Loucy (cell line): Measurements from ENCODE around the gene JARID2.
A peak's percentile ranks its signal among the peaks of the same experiment; 100 is the strongest.

Experiments used
- H2AFZ ChIP-seq: fragments of 200-600 bp; sonication (generic); 2 replicates; pipeline ENCODE4 v1.6.0; 2016; ENCODE audit warnings: antibody characterized with exemption, mild to moderate bottlenecking, low read length, moderate library complexity
- H3F3A ChIP-seq: fragments of 200-600 bp; 2 replicates; pipeline ENCODE4 v1.6.0; 2016; ENCODE audit warnings: antibody characterized with exemption, low read depth, mild to moderate bottlenecking
- H3K27me3 ChIP-seq: fragments of 200-600 bp; sonication (generic); 2 replicates; pipeline ENCODE4 v1.6.1; 2014; ENCODE audit warnings: low read length, mild to moderate bottlenecking; ENCODE audit not compliant: insufficient read depth, poor library complexity, severe bottlenecking
- H3K36me3 ChIP-seq: fragments of 200-600 bp; sonication (generic); 2 replicates; pipeline ENCODE4 v1.6.1; 2016; ENCODE audit warnings: low read length; ENCODE audit not compliant: insufficient read depth
- H3K4me1 ChIP-seq: fragments of 200-600 bp; sonication (generic); 2 replicates; pipeline ENCODE4 v1.5.1; 2014; ENCODE audit warnings: low read length, mild to moderate bottlenecking; ENCODE audit not compliant: insufficient read depth, poor library complexity, severe bottlenecking
- H3K4me2 ChIP-seq: fragments of 200-600 bp; sonication (generic); 2 replicates; pipeline ENCODE4 v1.6.0; 2014; ENCODE audit warnings: antibody characterized with exemption, low read length, low read depth, mild to moderate bottlenecking; ENCODE audit not compliant: poor library complexity, severe bottlenecking
- H3K4me3 ChIP-seq: fragments of 200-600 bp; sonication (generic); 2 replicates; pipeline ENCODE4 v1.5.1; 2014; ENCODE audit warnings: low read length, mild to moderate bottlenecking, mixed read lengths; ENCODE audit not compliant: poor library complexity, severe bottlenecking
- H3K79me2 ChIP-seq: fragments of 200-600 bp; sonication (generic); 2 replicates; pipeline ENCODE4 v1.6.1; 2014; ENCODE audit warnings: low read length; ENCODE audit not compliant: insufficient read depth
- H3K9ac ChIP-seq: fragments of 200-600 bp; sonication (generic); 2 replicates; pipeline ENCODE4 v1.6.0; 2014; ENCODE audit warnings: mild to moderate bottlenecking, low read depth, low read length, moderate library complexity; ENCODE audit not compliant: poor library complexity, severe bottlenecking
- H3K9me2 ChIP-seq: fragments of 200-600 bp; sonication (generic); replicated peaks from 2 replicates; pipeline ENCODE4 v1.6.1; 2016; ENCODE audit warnings: low read depth, low read length, mixed read lengths
- H3K9me3 ChIP-seq: fragments of 200-600 bp; sonication (generic); 2 replicates; pipeline ENCODE4 v1.6.1; 2014; ENCODE audit warnings: mild to moderate bottlenecking, antibody characterized with exemption, low read length, low read depth; ENCODE audit not compliant: insufficient read depth
- H4K20me1 ChIP-seq: fragments of 200-600 bp; sonication (generic); 2 replicates; pipeline ENCODE4 v1.6.0; 2014; ENCODE audit warnings: antibody characterized with exemption, low read length, mild to moderate bottlenecking; ENCODE audit not compliant: insufficient read depth, poor library complexity, severe bottlenecking
- EZH2phosphoT487 ChIP-seq: fragments of 200-600 bp; IDR thresholded peaks from 2 replicates; pipeline ENCODE4 v1.6.1; 2018; ENCODE audit warnings: antibody characterized with exemption, mild to moderate bottlenecking, moderate library complexity, borderline replicate concordance
- TF ChIP-seq, protein P1 (sequence below): fragments of 200-600 bp; sonication (generic); conservative IDR thresholded peaks from 2 replicates; pipeline ENCODE4 v1.5.1; 2014; ENCODE audit warnings: mild to moderate bottlenecking, antibody characterized with exemption, low read length

The JARID2 gene

DNA sequence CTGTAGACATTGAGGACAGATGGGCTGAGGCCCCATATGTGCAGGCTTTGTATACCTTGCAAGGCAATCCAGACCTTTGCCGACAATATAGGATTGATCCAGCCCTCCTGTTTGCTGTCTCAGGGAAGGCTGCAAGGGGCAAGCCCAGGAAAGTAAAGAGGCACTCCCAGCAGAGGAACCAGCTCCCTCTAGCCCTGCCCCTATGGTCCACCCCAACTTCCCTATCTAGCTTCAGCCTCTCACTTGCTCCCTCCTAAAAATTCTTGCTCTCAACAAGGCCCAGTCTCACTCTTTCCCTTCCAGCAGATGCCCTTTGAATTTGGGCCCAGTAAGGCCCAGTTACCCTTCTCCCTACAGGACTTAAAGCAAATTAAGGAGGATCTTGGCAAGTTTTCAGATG, 92.6 kb downstream of the JARID2 start:
- no peak overlapping the region for H3K9ac ChIP-seq
- H3K9me2 ChIP-seq, result no peaks in the 10 kb centered on the region
- H3K9me3 ChIP-seq, result no peaks in the 10 kb centered on the region
- peaks cover 31% of the 10 kb centered on the region for H3K4me1 ChIP-seq
- H3K36me3 ChIP-seq, result peaks cover 16% of the 10 kb centered on the region; the same call in 1 of the 2 replicates
- H2AFZ ChIP-seq, result no peak overlapping the region
- H3K4me2 ChIP-seq, result no peak overlapping the region
- H3F3A ChIP-seq, result no peaks in the 10 kb centered on the region; the same call in 1 of the 2 replicates
- peaks cover 97% of the 10 kb centered on the region for H4K20me1 ChIP-seq
- H3K27me3 ChIP-seq, result no peaks in the 10 kb centered on the region
- H3K79me2 ChIP-seq, result peaks cover 100% of the 10 kb centered on the region
- H3K4me3 ChIP-seq, result no peak overlapping the region
- TF ChIP-seq, protein P1, sequence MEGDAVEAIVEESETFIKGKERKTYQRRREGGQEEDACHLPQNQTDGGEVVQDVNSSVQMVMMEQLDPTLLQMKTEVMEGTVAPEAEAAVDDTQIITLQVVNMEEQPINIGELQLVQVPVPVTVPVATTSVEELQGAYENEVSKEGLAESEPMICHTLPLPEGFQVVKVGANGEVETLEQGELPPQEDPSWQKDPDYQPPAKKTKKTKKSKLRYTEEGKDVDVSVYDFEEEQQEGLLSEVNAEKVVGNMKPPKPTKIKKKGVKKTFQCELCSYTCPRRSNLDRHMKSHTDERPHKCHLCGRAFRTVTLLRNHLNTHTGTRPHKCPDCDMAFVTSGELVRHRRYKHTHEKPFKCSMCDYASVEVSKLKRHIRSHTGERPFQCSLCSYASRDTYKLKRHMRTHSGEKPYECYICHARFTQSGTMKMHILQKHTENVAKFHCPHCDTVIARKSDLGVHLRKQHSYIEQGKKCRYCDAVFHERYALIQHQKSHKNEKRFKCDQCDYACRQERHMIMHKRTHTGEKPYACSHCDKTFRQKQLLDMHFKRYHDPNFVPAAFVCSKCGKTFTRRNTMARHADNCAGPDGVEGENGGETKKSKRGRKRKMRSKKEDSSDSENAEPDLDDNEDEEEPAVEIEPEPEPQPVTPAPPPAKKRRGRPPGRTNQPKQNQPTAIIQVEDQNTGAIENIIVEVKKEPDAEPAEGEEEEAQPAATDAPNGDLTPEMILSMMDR, result no peak
- no peak for TF ChIP-seq EZH2phosphoT487

DNA sequence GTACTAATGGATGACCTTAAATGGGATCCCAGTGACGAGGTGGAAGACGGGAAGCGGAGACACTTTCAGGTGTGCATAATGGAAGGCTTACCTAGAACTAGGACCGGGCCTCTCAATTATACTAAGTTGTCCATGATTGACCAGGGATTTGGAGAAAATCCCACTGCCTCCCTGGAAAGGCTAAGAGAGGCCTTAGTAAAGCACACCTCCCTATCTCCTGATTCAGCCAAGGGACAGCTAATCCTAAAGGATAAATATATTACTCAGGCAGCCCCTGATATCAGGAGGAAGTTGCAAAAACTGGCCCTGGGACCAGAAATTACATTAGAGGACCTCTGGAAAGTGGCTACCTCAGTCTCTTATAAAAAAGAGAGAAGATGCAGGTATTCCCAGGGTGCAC, 93.2 kb downstream of the JARID2 start:
- no peaks in the 10 kb centered on the region for H3K27me3 ChIP-seq
- no peaks in the 10 kb centered on the region for H3K9me2 ChIP-seq
- H3K9me3 ChIP-seq, result no peaks in the 10 kb centered on the region
- peaks cover 34% of the 10 kb centered on the region for H3K4me1 ChIP-seq
- H4K20me1 ChIP-seq, result peaks cover 97% of the 10 kb centered on the region
- H3K4me2 ChIP-seq, result no peak overlapping the region
- H3K36me3 ChIP-seq, result peaks cover 10% of the 10 kb centered on the region; the same call in 1 of the 2 replicates
- no peak overlapping the region for H3K4me3 ChIP-seq
- peaks cover 100% of the 10 kb centered on the region for H3K79me2 ChIP-seq
- H3K9ac ChIP-seq, result no peak overlapping the region
- TF ChIP-seq EZH2phosphoT487, result no peak
- TF ChIP-seq, protein P1, result no peak
- no peaks in the 10 kb centered on the region; the same call in 1 of the 2 replicates for H3F3A ChIP-seq
- no peak overlapping the region for H2AFZ ChIP-seq

DNA sequence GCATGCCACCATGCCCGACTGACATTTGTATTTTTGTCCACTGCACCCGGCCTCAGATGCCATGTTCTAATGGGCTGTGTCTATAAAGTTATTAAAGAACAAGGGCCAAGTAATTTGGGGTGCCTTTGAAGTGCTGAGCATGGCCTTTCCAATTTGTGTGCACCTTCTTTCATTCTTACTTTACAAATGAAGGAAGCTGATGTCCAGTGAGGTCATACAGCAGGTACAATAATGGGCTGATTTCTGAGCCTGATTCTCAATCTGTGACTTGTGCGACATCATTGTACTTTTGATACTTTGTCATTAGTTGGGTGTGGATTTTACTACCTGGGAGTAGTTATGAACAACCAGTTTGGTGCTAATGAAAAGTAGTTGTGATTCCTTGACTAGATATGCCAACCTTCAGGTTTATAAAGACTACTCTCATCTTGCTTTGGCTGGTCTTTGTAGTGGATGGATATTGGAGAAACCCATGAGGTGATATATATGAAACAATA, 94.3 kb downstream of the JARID2 start:
- Histone ChIP-seq H3K9me2 (no peaks in the 10 kb centered on the region), H3K9ac (no peak overlapping the region), H3K27me3 (no peaks in the 10 kb centered on the region), H3K79me2 (peaks cover 100% of the 10 kb centered on the region), H3F3A (no peaks in the 10 kb centered on the region; the same call in 1 of the 2 replicates), H3K36me3 (peaks cover 10% of the 10 kb centered on the region; the same call in 1 of the 2 replicates), H3K4me1 (peaks cover 34% of the 10 kb centered on the region), H4K20me1 (peaks cover 97% of the 10 kb centered on the region), H2AFZ (no peak overlapping the region), H3K4me3 (no peak overlapping the region), H3K9me3 (no peaks in the 10 kb centered on the region), H3K4me2 (peak overlapping the region; percentile 54)
- no peak for TF ChIP-seq EZH2phosphoT487
- TF ChIP-seq, protein P1, result no peak
